Skin of body (tissue), 2 donors: ENCODE data around the gene MIF4GD. TPM values are rescaled to one million over a fixed set of nuclear protein-coding genes. Genes with fewer than 3 reads are reported as not detected.

ENCODE experiments used
- DNase-seq: peaks from one replicate; lab custom pipeline; 2025; lab: John Stamatoyannopoulos, UW
- total RNA-seq: library from RNA; depleted of rRNA; stranded (reverse); fragments of >200 nt; gene quantifications from one replicate; pipeline ENCODE4 v1.2.3, GENCODE V29; 2014

The MIF4GD gene
- total RNA-seq, 1 donor from 2014 or later, result 7.4 TPM

- no peak for DNase-seq
These were observed 33.7 kb downstream of the MIF4GD start for GRCh38 chr17:75237100-75238014.

- no peak for DNase-seq
These were observed 38.2 kb downstream of the MIF4GD start for GRCh38 chr17:75232786-75233185.

- DNase-seq, result no peak
These were observed 39.1 kb downstream of the MIF4GD start for GRCh38 chr17:75231741-75232464.

- no peak for DNase-seq
These were observed 40.0 kb downstream of the MIF4GD start for GRCh38 chr17:75231071-75231470.

GRCh38 chr17:75228847-75229246, 42.2 kb downstream of the MIF4GD start:
- DNase-seq, result no peak

GRCh38 chr17:75228305-75228704, 42.7 kb downstream of the MIF4GD start:
- peak; percentile 22 for DNase-seq

- DNase-seq, result no peak
These were observed 43.3 kb downstream of the MIF4GD start for GRCh38 chr17:75227729-75228128.

GRCh38 chr17:75225016-75225415, 46.0 kb downstream of the MIF4GD start:
- no peak for DNase-seq

- DNase-seq, result no peak
These were observed 51.2 kb downstream of the MIF4GD start for GRCh38 chr17:75219815-75220214.

- DNase-seq, result no peak
These were observed 52.9 kb downstream of the MIF4GD start for GRCh38 chr17:75218131-75218530.

Other genes with a start within 250 kb of the MIF4GD start
- gene ATP5PD, start 224.3 kb downstream of the MIF4GD start, total RNA-seq, result 153 TPM
- 11.6 TPM for gene KCTD2, start 224.0 kb downstream of the MIF4GD start, total RNA-seq
- 8.7 TPM for gene SLC16A5, start 183.3 kb downstream of the MIF4GD start, total RNA-seq
- gene ARMC7, start 161.3 kb downstream of the MIF4GD start, total RNA-seq, result 2.1 TPM
- 27.7 TPM for gene NT5C, start 139.5 kb downstream of the MIF4GD start, total RNA-seq
- gene JPT1, start 116.7 kb downstream of the MIF4GD start, total RNA-seq, result 27.9 TPM
- gene SUMO2, start 88.3 kb downstream of the MIF4GD start, total RNA-seq, result 103 TPM
- gene NUP85, start 65.6 kb downstream of the MIF4GD start, total RNA-seq, result 38.7 TPM
- 9.9 TPM for gene GGA3, start 9.6 kb downstream of the MIF4GD start, total RNA-seq
- gene MRPS7, start 9.4 kb downstream of the MIF4GD start, total RNA-seq, result 39.6 TPM
- gene SLC25A19, start 18.2 kb upstream of the MIF4GD start, total RNA-seq, result 4.0 TPM
- 41.7 TPM for gene GRB2, start 134.4 kb upstream of the MIF4GD start, total RNA-seq
- gene TMEM94, start 185.4 kb upstream of the MIF4GD start, total RNA-seq, result 21.6 TPM
- gene CASKIN2, start 244.3 kb upstream of the MIF4GD start, total RNA-seq, result 7.1 TPM
- gene TSEN54, start 245.3 kb upstream of the MIF4GD start, total RNA-seq, result 13.6 TPM